ENCODE results near the gene SNAI3.

DNA sequence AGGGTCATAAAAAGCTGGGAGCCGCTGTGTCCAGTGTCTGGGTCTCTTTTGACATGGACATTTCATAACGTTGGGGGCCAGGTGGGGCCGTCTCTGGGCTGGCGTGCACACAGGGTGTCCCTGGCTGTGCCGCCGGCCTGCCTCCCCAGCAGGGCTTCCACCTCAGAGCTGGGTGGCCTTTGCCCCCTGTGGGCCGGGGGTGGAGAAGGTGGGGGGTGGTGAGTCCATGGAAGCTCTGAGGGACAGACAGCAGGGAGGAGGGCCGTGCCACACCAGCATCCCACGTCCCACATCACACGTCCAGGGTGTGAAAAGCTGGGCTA lies 908 bp upstream of the SNAI3 start:
- TF ChIP-seq CTCF (conservative IDR thresholded peaks at IDR 0.05; ENCODE audit: low read depth, low read length) (no peak), POLR2A (IDR thresholded peaks at IDR 0.05; ENCODE audit: low read depth, low read length) (no peak), BHLHE40 (IDR thresholded peaks at IDR 0.05; ENCODE audit: low read depth, low read length) (no peak), RAD21 (IDR thresholded peaks at IDR 0.05; ENCODE audit: low read length) (no peak), RFX5 (IDR thresholded peaks at IDR 0.05; ENCODE audit: low read depth, low read length) (no peak), USF2 (IDR thresholded peaks at IDR 0.05; ENCODE audit: low read depth, low read length) (no peak), MXI1 (IDR thresholded peaks at IDR 0.05; ENCODE audit: borderline replicate concordance, low read depth, low read length) (no peak), MAZ (IDR thresholded peaks at IDR 0.05; ENCODE audit: borderline replicate concordance, low read depth, low read length) (no peak), RCOR1 (IDR thresholded peaks at IDR 0.05; ENCODE audit: insufficient replicate concordance, low read length) (no peak), CEBPB (IDR thresholded peaks at IDR 0.05; ENCODE audit: low read depth, low read length) (no peak), MAFK (IDR thresholded peaks at IDR 0.05; ENCODE audit: low read depth, low read length) (no peak), CHD1 (IDR thresholded peaks at IDR 0.05; ENCODE audit: low read depth, low read length) (no peak)
- TF ChIP-seq, protein P1, sequence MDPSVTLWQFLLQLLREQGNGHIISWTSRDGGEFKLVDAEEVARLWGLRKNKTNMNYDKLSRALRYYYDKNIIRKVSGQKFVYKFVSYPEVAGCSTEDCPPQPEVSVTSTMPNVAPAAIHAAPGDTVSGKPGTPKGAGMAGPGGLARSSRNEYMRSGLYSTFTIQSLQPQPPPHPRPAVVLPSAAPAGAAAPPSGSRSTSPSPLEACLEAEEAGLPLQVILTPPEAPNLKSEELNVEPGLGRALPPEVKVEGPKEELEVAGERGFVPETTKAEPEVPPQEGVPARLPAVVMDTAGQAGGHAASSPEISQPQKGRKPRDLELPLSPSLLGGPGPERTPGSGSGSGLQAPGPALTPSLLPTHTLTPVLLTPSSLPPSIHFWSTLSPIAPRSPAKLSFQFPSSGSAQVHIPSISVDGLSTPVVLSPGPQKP (IDR thresholded peaks at IDR 0.05; ENCODE audit: borderline replicate concordance, low read depth, low read length), result no peak

Data from IMR-90 (cell line).